HG02852 (cell line): Measurements from ENCODE around the gene VAPB.
A peak's percentile ranks its signal among the peaks of the same experiment; 100 is the strongest.

ENCODE experiments used
- ATAC-seq: cut with Tn5 transposase; IDR thresholded peaks from one replicate; pipeline ENCODE4 v1.9.1; 2021; ENCODE audit warnings: mild to moderate bottlenecking, moderate library complexity; ENCODE audit not compliant: unreplicated experiment

VAPB gene

DNA sequence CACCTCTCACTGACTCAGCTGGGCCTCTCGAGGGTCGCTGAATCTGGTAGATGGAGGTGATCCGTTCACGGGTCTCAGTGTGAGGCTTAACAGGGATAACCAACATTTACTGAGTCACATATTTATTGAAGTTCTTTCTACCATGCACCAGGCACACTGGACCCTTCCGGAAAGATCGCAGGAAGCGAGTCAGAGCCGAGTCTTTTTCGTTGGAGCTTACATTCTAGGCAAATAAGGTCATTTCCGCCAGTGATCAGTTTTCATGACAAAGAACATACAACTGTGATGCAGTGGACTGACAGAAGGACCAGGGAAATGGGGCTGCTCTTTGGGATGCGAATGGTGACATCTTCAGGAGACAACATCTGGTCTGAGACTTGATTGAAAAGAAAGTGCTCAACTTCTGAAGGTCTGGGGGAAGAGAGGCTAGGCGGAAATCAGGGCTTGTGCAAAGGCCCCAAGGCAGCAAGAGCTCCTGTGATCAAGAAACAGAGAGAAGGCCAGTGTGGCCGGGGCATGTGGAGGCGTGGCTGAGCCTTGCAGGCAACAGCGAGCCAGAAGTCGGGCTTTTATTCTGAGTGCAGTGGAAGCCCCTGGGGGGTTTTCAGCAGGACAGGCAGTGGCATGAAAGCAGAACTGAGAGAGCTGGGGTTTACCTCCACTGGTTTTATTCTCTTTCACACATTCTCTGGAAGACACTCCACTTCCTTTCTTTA, 69.5 kb downstream of the VAPB start:
- ATAC-seq = peak; percentile 98

DNA sequence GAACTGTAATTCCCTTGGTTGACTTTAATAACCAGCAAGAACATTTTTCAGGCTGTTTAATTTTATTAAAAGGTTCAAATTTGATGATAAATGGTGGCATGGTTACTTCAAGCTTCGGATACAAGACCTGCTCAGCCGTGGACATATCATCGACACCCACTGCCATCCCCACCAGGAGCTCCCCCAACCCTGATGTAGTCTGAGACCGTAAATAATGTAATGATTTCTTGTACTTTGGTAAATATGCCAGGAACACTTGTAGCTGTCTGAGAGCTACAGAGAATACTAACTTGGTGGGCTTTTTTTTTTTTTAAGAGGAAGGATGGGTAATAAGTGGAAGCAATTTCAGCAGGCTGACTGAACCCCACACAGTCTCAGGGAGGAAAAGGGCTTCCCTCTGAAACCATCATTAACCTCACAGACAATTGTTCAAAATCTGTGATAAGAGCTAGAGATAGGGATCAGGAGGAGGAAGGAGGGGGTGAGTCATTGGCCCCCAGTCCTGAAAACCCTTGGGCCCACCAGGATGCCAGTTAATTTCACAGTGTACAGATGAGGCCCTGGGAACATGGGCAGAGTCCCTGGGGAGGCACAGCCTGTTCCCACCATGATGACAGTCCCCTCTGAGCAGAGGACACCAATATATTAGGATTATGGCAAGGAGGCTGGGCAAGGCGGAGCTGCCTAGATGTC, 70.2 kb downstream of the VAPB start:
- peak; percentile 21 for ATAC-seq

DNA sequence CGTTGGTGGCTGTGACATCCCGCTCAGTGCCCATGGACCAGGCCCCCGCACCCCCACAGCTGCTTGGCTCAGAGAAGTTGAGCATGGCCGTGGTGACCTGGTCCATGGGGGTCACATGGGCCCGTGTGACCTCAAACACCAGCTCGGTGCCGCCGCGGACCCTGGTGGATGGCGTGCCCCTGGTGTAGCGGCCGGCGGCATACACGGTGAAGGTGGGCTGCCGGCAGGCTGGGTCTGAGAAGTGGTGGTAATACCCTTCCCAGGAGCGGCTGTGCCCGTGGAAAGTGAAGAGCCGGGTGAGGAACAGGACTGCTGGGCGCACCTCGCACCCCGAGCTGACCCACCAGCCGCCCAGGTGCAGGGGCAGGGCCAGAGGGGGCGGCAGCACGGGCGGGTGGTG, 72.1 kb downstream of the VAPB start:
- no peak for ATAC-seq

DNA sequence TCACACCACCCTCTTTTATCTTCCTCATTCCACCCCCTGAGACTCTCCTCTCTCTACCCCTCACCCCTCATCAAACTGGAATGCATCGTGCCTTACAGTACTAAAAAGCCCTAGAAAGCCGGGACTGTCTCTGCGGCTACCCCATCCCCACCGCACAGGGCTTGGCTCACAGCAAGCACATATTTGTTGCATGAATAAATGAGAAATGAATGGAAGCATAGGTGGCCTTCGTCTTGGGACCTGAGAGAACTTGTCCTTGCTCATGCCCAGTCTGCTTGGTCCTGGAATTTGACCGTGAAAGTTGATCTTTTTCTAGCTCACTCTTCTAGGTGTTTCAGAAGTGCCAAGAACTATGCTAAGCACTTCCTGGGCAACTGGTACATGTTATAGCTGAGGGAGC, 72.9 kb downstream of the VAPB start:
- ATAC-seq = no peak

DNA sequence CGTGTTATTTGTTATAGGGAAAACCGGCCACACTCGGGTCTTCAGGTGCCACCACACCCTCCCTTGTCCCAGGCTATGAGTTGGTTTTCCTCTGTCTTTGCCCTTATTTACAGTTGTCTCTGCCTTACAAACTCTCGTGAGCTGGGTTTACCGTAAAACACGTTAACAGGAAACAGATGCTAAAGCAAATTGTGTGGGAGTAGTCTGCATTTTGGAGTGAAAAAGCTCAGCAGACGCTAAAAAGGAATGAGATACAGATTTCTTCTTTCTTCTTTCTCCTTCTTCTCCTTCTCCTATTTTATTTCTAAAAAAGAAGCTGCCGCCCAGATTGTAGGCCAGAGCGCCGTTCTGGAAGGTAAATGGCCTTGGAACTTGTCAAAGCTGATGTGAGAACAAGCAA, 74.2 kb downstream of the VAPB start:
- no peak for ATAC-seq

DNA sequence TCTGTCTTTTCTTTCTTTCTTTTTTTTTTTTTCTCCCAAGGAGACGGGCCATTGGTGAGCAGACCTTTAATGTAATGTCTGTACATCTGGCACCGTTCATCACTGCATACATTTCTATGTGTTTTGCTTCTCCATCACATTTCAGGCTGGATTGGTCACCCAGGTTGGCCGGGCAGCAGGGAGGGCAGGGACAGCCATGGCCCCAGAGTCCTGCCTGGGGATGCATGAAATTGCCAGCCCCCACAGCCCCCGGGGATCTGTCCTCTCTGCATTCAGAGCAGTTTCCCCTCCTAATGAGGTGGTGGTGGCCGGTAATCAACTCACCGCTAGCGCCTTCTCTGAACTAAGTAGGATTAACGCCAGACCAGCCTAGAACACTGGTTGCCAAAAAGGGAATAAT, 75.8 kb downstream of the VAPB start:
- ATAC-seq = no peak

DNA sequence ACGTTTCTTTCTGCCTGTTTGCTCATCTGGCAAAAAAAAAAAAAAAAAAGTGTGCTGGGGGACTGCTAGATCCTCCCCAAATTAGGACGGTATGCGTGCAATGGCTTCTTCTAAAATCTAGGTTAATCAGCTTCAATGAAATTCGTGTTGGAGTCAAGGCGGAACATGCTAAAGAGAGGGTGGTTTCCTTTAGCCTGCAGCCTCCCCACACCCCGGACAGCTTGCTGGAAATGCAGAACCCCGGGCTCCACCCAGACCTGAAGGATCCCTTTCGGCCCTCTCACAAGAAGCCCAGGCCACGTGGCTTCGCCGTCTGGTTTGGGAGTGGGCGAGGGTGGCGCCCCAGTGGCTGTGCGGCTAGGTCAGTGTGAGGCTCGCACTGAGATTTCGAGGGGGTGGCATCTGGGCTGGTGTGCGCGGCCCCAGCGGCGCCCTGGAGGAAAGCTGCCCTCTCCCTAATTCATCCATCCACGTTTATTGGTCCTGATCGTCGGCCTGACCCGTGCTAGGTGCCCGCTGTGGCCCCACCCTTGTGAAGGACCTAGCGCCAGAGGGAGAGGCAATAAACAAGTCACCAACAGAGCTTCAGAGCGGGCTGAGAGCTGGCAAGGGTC, 77.2 kb downstream of the VAPB start:
- ATAC-seq = no peak

DNA sequence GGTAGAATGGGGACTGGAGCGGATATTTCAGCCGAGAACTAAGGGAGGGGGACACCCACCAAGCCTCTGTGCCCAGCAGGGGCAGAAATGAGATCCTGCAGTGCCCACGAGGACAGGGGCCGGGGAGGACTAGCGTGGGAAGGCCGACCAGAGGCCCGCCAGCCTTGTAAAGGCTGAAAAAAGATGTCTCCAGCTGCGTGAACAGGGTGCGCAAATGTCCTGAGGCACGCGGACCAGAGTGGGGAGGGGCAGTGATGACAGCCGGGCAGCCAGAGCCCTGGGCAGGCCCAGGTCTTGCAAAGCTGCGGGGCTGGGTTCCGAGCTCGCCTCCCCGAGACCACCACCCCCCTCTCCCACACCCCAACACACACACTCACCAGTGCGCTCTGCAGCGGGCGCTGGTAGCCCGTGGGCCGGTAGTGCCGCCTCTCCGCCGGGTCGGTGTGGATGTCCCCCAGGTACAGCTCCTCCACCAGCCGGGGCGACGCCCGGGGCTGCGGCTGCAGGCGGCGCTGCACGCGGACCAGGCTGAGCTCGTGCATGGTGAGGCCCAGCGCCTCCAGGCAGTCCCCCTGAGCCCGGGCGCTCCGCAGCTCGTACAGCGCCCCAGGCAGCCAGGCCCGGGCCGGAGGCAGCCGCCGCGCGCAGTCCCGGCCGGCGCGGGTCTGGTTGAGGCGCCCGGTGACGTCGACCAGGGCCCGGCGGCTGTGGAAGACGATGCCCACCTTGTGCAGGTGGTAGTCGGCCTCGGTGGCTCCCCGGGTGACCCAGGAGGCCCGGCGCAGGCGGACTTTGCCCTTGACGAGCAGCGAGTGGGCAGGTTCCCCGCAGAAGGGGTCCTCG, 77.9 kb downstream of the VAPB start:
- ATAC-seq = no peak

DNA sequence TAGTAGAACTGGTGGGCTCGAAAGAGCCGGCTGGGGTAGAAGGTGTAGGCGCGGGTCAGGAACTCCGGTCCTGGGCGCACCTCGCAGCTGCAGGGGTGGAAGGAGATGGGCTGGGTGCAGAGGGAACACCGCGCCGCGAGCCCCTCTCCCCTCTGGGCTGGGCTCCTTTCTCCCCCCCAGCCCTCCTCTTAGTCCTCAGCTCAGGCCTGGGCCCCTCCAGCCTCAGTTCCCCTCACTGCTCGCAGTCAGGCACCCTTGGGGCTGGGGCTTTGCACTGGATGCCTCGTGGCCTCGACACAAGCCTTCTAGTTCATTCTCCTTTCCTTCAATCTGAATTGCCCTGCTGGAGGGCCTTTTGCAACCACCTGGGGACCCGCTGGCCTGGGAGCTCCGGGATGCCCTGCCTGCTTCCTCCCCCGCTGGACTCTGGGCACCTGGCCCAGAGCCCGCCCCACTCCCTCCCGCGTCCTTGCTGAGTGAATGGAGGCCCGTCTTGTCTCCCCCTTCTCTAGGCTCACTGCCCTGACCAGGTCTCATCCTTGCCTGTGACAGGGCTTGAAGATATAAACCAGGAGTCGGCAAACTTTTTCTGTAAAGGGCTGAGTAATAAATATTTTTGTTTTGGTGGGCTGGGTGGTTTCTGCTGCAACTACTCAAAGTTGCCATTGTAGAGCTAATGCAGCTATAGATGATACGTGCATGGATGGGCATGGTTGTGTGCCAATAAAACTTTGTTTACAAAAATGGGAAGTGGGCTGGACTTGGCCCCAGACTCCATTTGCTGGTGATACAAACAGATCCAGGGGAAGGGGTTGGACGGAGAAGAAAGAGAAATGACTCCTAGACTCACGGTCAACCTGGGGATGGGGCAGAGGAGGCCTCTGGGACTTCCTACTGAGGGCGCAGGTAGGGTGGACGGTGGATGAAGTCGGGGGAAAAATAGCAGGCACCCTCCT, 78.8 kb downstream of the VAPB start:
- no peak for ATAC-seq

DNA sequence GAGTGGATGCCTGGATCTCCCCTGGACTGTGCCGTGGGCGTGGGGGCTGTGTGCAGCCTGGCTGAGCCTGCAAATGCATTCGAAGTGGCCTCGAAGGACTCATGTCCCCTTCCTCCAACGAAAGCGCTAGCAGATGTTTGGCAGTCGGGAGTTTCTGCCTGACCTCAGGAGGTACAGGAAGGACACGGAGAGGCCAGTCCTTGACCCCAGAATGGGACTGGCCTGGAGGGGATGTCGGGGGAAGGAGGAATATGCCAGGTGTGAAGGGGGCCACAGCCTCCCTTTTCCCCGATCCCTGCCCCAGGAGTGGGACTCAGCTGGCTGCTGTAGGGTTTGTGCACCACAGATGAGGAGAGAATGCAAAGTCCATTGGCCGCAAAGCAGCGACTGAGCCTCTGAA, 80.6 kb downstream of the VAPB start:
- ATAC-seq = no peak

DNA sequence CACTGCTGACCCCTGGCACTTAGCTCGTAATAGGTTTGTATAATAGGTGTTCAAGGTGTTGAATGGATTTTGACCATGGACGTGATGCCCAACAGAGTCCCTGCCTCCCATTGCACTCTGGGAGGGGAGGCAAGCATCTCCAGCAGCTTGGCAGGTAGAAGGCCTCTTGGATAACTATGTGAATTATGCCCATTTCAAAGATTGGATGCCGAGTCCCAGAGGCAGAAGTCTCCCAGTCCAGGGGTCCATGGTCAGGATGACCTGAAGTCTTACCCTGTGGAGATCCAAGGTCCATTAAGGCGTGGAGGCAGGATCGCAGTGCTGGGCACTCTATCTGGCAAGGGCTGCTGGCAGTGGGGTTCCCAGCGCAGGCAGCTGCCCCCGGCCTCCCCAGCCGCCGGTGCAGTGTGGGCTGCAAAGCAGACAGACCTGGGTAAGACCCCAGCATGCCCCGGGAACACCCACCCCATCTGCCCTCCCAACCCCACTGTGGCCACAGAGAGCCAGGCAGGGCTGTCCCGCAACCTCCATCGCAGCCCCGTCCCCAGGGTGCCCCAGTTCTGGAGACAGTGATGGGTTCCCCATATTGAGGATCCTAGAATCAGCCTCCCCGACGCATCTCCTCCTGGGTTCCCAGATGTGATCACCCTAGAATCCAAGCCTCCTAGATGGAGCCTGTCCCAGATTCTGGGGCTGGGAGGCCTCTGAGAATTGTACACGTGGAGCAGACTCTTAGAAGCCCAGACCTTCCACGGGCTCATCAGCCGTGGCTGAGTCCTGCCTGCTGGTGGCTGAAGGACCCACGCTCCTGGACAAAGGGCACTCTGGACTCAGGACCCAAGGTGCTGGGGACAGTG, 81.5 kb downstream of the VAPB start:
- no peak for ATAC-seq

DNA sequence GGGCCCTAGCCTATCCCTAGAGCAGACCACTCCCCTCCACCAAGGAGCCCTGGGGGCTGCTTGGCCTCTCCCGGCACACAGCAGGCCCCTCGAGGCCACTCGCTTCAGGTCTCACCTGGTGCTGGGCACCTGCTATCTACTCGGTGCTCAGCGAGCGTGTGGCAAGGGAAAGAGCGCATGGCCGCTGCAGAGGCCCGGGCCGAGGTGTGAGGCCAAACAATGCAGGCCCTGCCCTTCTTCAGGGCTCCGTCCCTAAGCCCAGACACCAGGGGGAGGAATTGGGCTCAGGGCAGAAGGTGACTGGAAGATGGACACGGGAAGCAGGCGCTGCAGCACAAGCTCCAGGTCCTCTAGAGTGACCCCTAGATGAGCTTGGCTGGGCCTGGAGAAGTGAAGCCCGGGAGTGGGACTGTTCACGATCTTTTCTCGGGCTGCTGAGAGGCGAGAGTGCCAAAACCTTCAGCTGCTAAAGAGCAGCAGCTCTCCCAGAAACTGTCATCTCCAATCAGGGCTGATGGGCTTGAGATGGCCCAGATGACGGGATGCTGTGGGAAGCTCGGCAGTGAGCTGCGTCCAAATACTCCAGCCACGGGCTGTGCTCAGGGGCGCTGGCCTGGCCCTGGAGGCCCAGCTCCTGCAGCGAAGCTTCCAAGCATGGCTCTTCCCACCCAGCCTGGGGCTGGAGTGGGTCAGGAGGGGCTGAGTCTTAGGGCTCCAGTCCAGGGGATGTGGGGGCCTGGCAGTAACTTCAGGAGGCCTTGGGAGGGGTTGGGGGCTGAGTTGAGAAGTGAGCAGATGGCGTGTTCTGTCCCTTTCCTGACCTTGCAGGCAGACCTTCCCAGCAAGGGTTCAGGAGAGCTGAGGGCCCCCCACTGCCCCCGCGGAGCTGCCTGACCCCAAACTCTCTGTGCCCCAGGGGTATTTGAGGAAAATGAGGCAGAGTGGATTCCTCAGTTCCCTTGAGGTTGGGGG, 82.5 kb downstream of the VAPB start:
- ATAC-seq = no peak

DNA sequence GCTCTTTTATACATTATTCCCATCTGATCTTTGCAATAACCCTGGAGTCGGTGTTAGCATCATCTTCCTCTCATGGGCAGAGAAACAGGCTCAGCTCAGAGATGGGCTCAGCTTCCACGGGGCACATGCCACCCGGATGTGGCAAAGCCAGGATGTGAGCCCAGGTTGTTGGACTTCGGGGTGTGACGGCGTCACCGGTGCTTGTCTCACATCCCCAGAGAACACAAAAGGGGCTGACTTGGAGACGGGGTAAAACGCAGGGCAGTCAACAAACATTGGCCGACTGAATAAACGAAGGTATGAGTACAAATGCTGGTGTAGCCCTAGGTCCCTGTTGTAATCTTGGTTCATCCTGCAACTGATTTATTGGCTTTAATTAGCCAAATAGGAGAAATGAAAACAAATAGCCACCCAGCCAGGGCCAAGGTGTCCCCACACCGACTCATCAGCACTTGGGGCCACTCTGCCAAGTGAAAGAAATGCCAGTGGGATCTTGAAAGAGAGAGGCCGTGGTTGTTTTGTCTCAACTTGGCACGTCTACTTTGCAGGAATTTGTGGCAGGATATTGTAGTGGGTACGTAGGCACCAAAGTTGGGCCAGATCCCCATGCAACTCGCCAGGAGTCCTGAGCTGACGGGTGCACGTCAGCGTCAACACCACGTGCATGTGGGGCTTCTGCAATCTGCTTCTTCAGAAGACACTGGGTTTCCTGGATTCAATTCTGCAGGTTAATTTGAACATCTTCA, 83.4 kb downstream of the VAPB start:
- ATAC-seq = no peak

DNA sequence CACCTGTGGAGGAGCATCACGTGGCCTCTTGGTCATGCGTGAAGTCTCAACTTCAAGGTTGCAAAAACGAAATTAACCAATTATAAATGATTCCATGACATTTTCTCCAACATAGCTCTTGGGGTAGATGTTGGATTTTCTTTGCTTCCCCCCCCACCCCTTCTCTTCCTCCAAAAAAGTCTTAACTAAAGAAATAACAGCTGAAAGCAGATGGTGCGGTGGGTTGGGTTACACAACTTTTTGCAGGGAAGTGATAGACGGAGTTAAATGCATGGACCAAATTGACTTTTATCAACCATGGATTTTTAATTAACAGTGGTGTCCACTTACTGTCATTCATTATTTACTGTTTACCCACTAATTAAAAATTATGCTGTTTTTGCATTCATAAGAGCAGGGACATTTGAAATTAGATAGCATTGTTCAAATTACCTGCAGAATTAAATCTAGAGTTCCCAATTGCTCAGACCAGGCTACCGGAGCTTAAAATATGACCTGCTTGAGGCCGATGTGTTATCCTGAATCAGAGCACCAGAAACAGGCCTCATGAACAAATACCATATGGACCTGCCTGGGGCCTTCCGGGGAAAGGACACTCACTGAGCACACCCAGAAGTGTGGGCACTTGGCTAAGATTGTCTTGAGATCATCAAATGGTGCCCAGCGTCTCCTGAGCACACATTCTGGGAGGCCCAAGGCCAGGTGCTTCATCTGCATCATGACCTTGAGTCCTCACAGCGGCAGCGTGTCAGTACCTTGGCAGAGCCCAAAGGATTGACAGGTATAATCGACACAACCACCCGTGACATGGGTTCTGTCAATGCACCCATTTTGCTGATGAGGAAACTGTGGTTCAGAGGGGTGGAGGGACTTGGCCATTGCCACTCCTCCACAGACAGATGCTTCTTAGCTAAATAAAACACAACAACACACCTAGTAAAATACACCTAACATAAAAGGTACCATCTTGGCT, 84.7 kb downstream of the VAPB start:
- no peak for ATAC-seq

DNA sequence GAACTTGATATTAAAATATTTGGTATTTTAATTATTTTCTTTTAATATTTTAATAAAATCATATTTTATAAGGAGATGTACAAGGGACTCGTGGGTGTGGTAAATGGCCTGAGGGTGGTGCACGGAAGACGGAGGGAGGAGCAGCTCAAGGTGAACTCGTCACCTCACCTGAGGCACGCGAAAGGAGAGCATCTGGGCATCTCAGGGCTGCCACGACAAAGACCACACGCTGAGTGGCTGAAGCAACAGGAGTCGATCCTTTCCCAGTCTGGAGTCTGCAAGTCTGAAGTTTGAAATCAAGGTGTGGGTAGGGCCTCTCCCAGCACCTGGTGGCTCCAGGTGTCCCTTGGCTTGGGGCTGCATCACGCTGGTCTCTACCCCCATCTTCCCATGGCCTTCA, 86.4 kb downstream of the VAPB start:
- ATAC-seq = no peak

DNA sequence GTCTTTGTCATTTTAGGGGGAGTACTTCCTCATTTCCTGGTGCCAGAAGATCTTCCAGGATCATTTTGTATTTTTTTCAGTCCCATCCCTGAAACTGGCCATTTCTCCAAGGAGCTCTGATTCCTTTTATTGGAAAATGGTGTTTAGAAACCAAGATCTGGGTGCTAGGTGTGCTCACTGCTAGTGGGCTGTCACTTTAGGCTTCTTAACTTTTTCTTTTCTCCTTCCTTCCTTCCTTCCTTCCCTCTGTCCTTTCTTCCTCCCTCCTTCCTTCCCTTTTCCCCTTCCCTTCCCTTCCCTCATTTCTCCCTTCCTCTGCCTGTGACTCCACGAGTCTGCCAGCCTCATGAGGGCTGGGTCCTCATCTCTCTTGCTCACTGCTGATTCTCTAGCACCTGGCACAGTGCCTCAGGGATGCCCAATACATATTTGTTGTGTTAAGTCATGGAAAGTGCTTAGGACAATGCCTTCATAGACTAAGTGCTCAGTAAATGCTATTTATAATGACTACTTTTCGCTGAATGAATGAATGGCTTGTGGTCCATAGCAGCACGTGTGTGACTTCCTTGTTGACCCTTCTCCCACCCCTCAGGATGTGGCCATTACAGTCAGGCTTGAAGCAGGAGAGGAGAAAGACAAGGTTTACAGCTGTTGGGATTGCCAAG, 89.2 kb downstream of the VAPB start:
- no peak for ATAC-seq
